ENCODE data around the gene TAGAP.
"Not testable (repeated sequence)": the region's sequence is repeated elsewhere in the genome, so short reads cannot be mapped to it uniquely, and the experiment has no call there.

TAGAP gene

DNA sequence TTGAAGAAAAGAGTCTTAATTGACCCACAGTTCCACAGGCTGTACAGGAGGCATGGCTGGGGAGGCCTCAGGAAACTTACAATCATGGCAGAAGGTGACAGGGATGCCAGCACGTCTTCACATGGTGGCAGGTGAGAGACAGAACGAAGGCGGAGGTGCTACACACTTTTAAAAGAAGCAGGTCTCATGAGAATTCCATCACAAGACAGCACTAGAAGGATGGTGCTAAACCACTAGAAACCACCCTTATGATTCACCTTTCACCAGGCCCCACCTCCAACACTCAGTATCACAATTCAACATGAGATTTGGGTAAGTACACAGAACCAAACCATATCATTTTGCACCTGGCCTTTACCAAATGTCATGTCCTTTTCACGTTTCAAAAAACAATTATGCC, 20.9 kb downstream of the TAGAP start:
- no peak overlapping the region for H3K4me3 ChIP-seq (ENCODE audit: low read depth, low read length)
- CTCF ChIA-PET = interaction anchor here (0.6 kb wide), 1 partner anchor 16 kb away, joined by 3 read pairs; no protein-coding TSS in a partner anchor
- TF ChIP-seq, protein P1, sequence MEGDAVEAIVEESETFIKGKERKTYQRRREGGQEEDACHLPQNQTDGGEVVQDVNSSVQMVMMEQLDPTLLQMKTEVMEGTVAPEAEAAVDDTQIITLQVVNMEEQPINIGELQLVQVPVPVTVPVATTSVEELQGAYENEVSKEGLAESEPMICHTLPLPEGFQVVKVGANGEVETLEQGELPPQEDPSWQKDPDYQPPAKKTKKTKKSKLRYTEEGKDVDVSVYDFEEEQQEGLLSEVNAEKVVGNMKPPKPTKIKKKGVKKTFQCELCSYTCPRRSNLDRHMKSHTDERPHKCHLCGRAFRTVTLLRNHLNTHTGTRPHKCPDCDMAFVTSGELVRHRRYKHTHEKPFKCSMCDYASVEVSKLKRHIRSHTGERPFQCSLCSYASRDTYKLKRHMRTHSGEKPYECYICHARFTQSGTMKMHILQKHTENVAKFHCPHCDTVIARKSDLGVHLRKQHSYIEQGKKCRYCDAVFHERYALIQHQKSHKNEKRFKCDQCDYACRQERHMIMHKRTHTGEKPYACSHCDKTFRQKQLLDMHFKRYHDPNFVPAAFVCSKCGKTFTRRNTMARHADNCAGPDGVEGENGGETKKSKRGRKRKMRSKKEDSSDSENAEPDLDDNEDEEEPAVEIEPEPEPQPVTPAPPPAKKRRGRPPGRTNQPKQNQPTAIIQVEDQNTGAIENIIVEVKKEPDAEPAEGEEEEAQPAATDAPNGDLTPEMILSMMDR (IDR thresholded peaks at IDR 0.05; ENCODE audit: insufficient read depth, low read length, missing control alignments) = no peak
- DNase-seq (ENCODE audit: low read depth, low spot score) = no peak
- POLR2A ChIA-PET = no interaction called here

DNA sequence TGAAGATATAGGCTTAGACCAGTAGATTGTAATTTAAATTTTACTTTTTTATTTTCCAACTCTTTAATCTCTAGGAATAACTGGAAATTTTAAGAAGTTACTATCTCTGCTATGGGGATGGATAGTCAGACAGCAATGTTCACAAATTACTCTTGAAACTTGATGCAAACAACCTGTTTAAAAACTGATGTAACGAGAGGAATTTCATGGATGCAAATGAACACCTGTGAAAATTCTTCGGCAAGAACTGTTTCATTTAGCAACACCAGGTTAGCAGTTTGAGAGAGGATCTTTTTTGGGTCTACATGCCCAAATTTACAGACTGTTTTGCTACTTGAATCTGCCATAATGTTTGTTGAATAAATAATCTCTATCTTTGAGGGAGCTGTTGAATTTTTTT, 24.8 kb downstream of the TAGAP start:
- no peak for DNase-seq (ENCODE audit: low read depth, low spot score)
- ChIA-PET POLR2A (no interaction called here), CTCF (interaction anchor here (3.9 to 4.3 kb wide), 2 partner anchors 12 to 21 kb away, joined by 28 to 29 read pairs; no protein-coding TSS in a partner anchor)
- no peak overlapping the region for H3K4me3 ChIP-seq (ENCODE audit: low read depth, low read length)
- TF ChIP-seq, protein P1 (IDR thresholded peaks at IDR 0.05; ENCODE audit: insufficient read depth, low read length, missing control alignments) = no peak

DNA sequence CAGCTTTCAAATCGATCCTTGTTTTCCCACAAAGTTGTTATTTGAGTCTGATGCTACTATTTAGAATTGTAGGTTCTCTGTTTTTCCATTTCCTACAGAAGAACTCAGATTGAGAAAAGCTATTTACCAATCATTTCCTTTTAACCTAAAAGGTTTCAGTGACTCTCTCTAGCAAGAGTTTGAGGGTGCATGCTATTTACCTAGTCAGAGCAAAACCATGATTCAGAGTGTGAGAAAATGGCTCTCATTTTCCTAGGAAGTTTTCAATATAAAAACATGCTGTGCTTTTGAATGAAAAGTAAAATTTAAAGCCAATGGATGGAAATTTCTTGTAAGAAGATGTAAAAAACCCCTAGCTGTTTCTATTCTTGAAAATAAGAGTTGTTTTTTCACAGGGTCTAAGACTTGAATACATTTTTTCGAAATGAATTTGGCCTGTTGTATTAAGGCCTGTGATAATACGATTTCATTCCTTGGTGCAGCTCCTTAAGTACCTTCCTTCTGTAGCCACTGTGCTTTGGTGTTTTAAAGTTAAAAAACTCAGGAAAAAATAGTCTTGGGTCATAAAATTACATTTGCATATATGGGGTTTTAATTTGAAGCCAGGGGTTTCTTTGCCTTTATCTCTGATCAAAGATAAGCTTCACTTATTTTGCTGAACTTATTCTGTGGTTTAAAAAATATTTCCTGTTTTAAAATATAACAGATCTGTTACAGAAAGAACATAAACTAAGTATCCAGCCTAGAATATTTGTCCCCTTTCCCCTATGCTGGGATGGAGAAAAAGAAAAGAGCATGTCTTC, 26.8 kb downstream of the TAGAP start:
- ChIA-PET CTCF (interaction anchor here (0.9 to 4.3 kb wide), 10 partner anchors 10 to 224 kb away, joined by 3 to 28 read pairs (median 4); partner anchors contain the start of gene RSPH3), POLR2A (no interaction called here)
- no peak for DNase-seq (ENCODE audit: low read depth, low spot score)
- TF ChIP-seq, protein P1 (IDR thresholded peaks at IDR 0.05; ENCODE audit: insufficient read depth, low read length, missing control alignments) = no peak
- no peak overlapping the region for H3K4me3 ChIP-seq (ENCODE audit: low read depth, low read length)

DNA sequence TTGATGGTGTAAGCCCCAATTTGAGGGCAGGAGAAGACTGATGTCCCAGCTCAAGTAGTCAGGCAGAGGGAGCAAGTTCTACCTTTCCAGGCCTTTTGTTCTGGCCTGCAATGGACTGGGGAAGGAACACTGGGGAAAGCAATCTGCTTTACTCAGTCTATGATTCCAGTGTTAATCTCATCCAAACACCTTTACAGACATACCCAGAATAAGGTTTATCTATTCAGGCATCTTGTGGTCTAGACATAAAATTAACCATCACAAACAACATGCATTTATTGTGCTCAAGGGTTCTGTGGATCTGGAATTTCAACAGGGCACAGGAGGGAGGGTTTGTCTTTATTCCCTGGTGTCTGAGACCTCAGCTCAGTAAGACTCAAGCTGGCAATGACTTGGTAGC, 30.4 kb downstream of the TAGAP start:
- POLR2A ChIA-PET = no interaction called here
- H3K4me3 ChIP-seq (ENCODE audit: low read depth, low read length) = no peak overlapping the region
- CTCF ChIA-PET = interaction anchor here (1.1 to 9.0 kb wide), 4 partner anchors 89 to 310 kb away, joined by 3 to 177 read pairs (median 6); no protein-coding TSS in a partner anchor
- TF ChIP-seq, protein P1 (IDR thresholded peaks at IDR 0.05; ENCODE audit: insufficient read depth, low read length, missing control alignments) = no peak
- no peak for DNase-seq (ENCODE audit: low read depth, low spot score)

DNA sequence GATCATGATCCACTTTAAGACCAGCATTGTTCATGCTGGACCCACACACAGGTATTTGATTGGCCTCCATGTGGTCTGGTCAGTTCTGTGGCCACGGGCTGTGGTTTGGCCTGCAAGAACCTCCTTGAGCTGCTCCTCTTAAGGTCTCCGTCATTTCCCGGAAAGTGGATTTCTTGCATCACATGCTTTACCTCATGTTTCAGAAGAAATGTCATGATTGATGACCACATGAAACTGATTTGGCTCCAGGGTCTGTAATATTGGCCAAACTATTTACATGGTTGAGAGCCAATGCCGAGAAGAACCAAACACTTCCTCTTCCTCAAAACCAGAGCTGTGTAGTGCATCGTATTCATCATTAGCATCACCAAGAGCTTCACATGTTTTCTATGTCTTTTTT, 31.6 kb downstream of the TAGAP start:
- no peak for DNase-seq (ENCODE audit: low read depth, low spot score)
- TF ChIP-seq, protein P1 (IDR thresholded peaks at IDR 0.05; ENCODE audit: insufficient read depth, low read length, missing control alignments) = no peak
- ChIA-PET CTCF (interaction anchor here (1.6 to 9.0 kb wide), 2 partner anchors 92 to 123 kb away, joined by 5 to 177 read pairs; no protein-coding TSS in a partner anchor), POLR2A (no interaction called here)
- H3K4me3 ChIP-seq (ENCODE audit: low read depth, low read length) = no peak overlapping the region

DNA sequence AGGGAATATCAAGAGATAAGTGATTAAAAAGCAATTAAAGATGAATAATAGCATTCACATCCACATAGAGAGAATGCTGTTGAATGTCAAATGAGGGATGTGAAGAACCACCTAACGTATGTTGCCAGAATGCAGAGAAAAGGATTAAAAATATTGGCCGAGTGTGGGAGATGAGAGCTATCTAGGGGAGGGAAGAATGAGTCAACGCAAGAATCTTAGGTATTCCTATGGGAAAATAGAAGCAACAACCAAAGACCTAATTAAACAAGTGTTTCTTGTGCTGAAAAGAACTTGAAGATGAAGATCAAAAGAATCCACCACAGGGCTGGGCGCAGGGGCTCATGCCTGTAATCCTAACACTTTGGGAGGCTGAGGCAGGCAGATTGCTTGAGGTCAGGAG, 32.6 kb downstream of the TAGAP start:
- H3K4me3 ChIP-seq (ENCODE audit: low read depth, low read length) = no peak overlapping the region
- DNase-seq (ENCODE audit: low read depth, low spot score) = no peak
- ChIA-PET POLR2A (no interaction called here), CTCF (interaction anchor here (0.9 to 9.0 kb wide), 4 partner anchors 30 to 124 kb away, joined by 4 to 177 read pairs (median 4); no protein-coding TSS in a partner anchor)
- TF ChIP-seq, protein P1 (IDR thresholded peaks at IDR 0.05; ENCODE audit: insufficient read depth, low read length, missing control alignments) = no peak

DNA sequence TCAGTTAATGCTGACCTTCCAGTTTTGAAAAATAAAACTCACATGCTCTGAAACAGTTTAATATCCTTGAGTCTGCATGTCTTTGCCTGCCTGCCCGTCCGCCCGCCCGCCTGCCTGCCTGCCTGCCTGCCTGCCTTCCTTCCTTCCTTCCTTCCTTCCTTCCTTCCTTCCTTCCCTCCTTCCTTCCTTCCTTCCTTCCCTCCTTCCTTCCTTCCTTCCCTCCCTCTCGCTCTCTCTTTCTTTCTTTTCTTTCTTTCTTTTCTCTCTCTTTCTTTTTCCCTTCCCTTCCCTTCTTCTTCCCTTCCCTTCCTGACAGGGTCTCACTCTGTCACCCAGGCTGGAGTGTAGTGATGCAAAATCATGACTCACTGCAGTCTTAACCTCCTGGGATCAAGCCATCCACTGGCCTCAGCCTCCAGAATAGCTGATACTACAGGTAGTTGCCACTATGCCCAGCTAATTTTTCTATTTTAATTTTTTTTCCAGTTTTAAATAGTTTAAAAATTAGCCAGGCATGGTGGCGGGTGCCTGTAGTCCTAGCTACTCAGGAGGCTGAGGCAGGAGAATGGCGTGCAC, 34.7 kb downstream of the TAGAP start:
- H3K4me3 ChIP-seq (ENCODE audit: low read depth, low read length); POLR2A ChIA-PET; DNase-seq (ENCODE audit: low read depth, low spot score): not testable (repeated sequence)
- CTCF ChIA-PET = interaction anchor here (0.9 to 9.8 kb wide), 10 partner anchors 9 to 645 kb away, joined by 3 to 177 read pairs (median 12); partner anchors contain the start of gene RSPH3

Data from AG04449 (cell line).